Neural progenitor cell (in vitro differentiated cells): ENCODE data around the gene LIPG. TPM values are rescaled to one million over a fixed set of nuclear protein-coding genes. Genes with fewer than 3 reads are reported as not detected.

Experiments
- DNase-seq: peaks from one replicate; pipeline ENCODE4 v3.0.0-alpha.2; 2016; ENCODE audit warnings: low spot score
- H2AFZ ChIP-seq: fragments of 200-600 bp; sonication (generic); replicated peaks from 2 replicates; pipeline ENCODE4 v1.6.1; 2016; ENCODE audit warnings: antibody characterized with exemption
- H3F3A ChIP-seq: fragments of 200-600 bp; sonication (generic); 2 replicates; pipeline ENCODE4 v1.6.1; 2016; ENCODE audit warnings: antibody characterized with exemption, low read depth
- H3K27ac ChIP-seq: fragments of 200-600 bp; sonication (generic); 2 replicates; pipeline ENCODE4 v1.5.1; 2016; ENCODE audit warnings: mild to moderate bottlenecking
- H3K27me3 ChIP-seq: fragments of 200-600 bp; sonication (generic); 2 replicates; pipeline ENCODE4 v1.6.1; 2016; ENCODE audit warnings: mild to moderate bottlenecking, moderate library complexity
- H3K36me3 ChIP-seq: fragments of 200-600 bp; sonication (generic); 2 replicates; pipeline ENCODE4 v1.5.1; 2016
- H3K4me1 ChIP-seq: fragments of 200-600 bp; sonication (generic); 2 replicates; pipeline ENCODE4 v1.6.1; 2016; ENCODE audit warnings: mixed run types
- H3K4me2 ChIP-seq: fragments of 200-600 bp; sonication (generic); 2 replicates; pipeline ENCODE4 v1.6.1; 2016
- H3K4me3 ChIP-seq: fragments of 200-600 bp; sonication (generic); 2 replicates; pipeline ENCODE4 v1.5.1; 2016
- H3K79me2 ChIP-seq: fragments of 200-600 bp; sonication (generic); 2 replicates; pipeline ENCODE4 v1.6.1; 2016; ENCODE audit warnings: low read depth
- H3K9ac ChIP-seq: fragments of 200-600 bp; sonication (generic); 2 replicates; pipeline ENCODE4 v1.6.1; 2016
- H3K9me3 ChIP-seq: fragments of 200-600 bp; sonication (generic); 2 replicates; pipeline ENCODE4 v1.5.1; 2016; ENCODE audit warnings: low read depth
- H4K20me1 ChIP-seq: fragments of 200-600 bp; sonication (generic); 2 replicates; pipeline ENCODE4 v1.6.1; 2016; ENCODE audit warnings: low read depth
- H3K27ac Mint-ChIP-seq: 3 replicates; pipeline ENCODE4 v1.8.0; 2021; ENCODE audit warnings: mixed read lengths
- H3K27me3 Mint-ChIP-seq: 2 replicates; pipeline ENCODE4 v1.8.0; 2022; ENCODE audit warnings: low read depth, mild to moderate bottlenecking, inconsistent platforms, moderate library complexity, mixed read lengths; ENCODE audit not compliant: insufficient read depth
- H3K36me3 Mint-ChIP-seq: 3 replicates; pipeline ENCODE4 v1.8.0; 2021; ENCODE audit warnings: mixed read lengths
- H3K4me1 Mint-ChIP-seq: 3 replicates; pipeline ENCODE4 v1.8.0; 2021; ENCODE audit warnings: mixed read lengths
- H3K4me3 Mint-ChIP-seq: 3 replicates; pipeline ENCODE4 v1.8.0; 2021; ENCODE audit warnings: mild to moderate bottlenecking, moderate library complexity, mixed read lengths
- H3K9me3 Mint-ChIP-seq: 3 replicates; pipeline ENCODE4 v1.8.0; 2020; ENCODE audit warnings: mixed read lengths
- CTCF ChIP-seq: fragments of 200-600 bp; sonication (generic); IDR thresholded peaks from 2 replicates; pipeline ENCODE4 v1.5.1; 2017; ENCODE audit warnings: antibody characterized with exemption, mild to moderate bottlenecking
- EZH2 ChIP-seq: fragments of 200-600 bp; sonication (generic); IDR thresholded peaks from 2 replicates; pipeline ENCODE4 v1.6.1; 2017; ENCODE audit warnings: antibody characterized with exemption, mild to moderate bottlenecking, moderate library complexity
- EZH2phosphoT487 ChIP-seq: fragments of 200-600 bp; sonication (generic); IDR thresholded peaks from 2 replicates; pipeline ENCODE4 v1.6.1; 2017; ENCODE audit warnings: antibody characterized with exemption
- total RNA-seq: library from RNA; depleted of rRNA; stranded (reverse); fragments of >200 nt; gene quantifications from 2 replicates; pipeline ENCODE4 v1.2.3, GENCODE V29; 2015; ENCODE audit warnings: low replicate concordance

The LIPG gene
- total RNA-seq, 1 donor from 2014 or later: 3.7 TPM

- no peaks in the 10 kb centered on the region for H3K9me3 ChIP-seq
- no peak overlapping the region for H3K4me3 ChIP-seq
- Mint-ChIP-seq H3K4me3 (no peak overlapping the region), H3K4me1 (peaks cover 15% of the 10 kb centered on the region), H3K9me3 (peaks cover 3% of the 10 kb centered on the region), H3K27me3 (peaks cover 9% of the 10 kb centered on the region), H3K27ac (no peak overlapping the region), H3K36me3 (no peaks in the 10 kb centered on the region)
- H3F3A ChIP-seq: no peaks in the 10 kb centered on the region
- no peaks in the 10 kb centered on the region for H4K20me1 ChIP-seq
- no peak overlapping the region for H3K27ac ChIP-seq
- peaks cover 9% of the 10 kb centered on the region for H3K4me1 ChIP-seq
- no peak overlapping the region for H3K4me2 ChIP-seq
- H3K79me2 ChIP-seq: no peaks in the 10 kb centered on the region
- no peak for TF ChIP-seq EZH2
- no peak for TF ChIP-seq EZH2phosphoT487
- no peak for TF ChIP-seq CTCF
- no peak overlapping the region for H2AFZ ChIP-seq
- no peaks in the 10 kb centered on the region for H3K27me3 ChIP-seq
- H3K36me3 ChIP-seq: no peaks in the 10 kb centered on the region
- H3K9ac ChIP-seq: no peak overlapping the region
- DNase-seq: no peak
These were observed 17.5 kb upstream of the LIPG start for GRCh38 chr18:49544362-49544761.

GRCh38 chr18:49546278-49546677 lies 15.6 kb upstream of the LIPG start:
- Histone ChIP-seq H3K4me1 (peaks cover 9% of the 10 kb centered on the region), H3K4me3 (no peak overlapping the region), H3K4me2 (no peak overlapping the region), H2AFZ (no peak overlapping the region), H3K79me2 (no peaks in the 10 kb centered on the region), H3K9ac (no peak overlapping the region), H3K27me3 (no peaks in the 10 kb centered on the region), H3K36me3 (no peaks in the 10 kb centered on the region), H3K27ac (no peak overlapping the region), H3K9me3 (no peaks in the 10 kb centered on the region), H4K20me1 (no peaks in the 10 kb centered on the region), H3F3A (no peaks in the 10 kb centered on the region)
- Mint-ChIP-seq H3K4me3 (no peak overlapping the region), H3K27me3 (peaks cover 10% of the 10 kb centered on the region), H3K36me3 (no peaks in the 10 kb centered on the region), H3K27ac (peak overlapping the region; percentile 64), H3K4me1 (peaks cover 15% of the 10 kb centered on the region), H3K9me3 (peaks cover 5% of the 10 kb centered on the region)
- DNase-seq: no peak
- no peak for TF ChIP-seq CTCF
- TF ChIP-seq EZH2: no peak
- no peak for TF ChIP-seq EZH2phosphoT487

GRCh38 chr18:49546719-49547273 lies 15.1 kb upstream of the LIPG start:
- H3K27ac ChIP-seq: no peak overlapping the region
- no peaks in the 10 kb centered on the region for H3K9me3 ChIP-seq
- no peak overlapping the region for H3K4me2 ChIP-seq
- H3K9me3 Mint-ChIP-seq: peaks cover 9% of the 10 kb centered on the region
- no peaks in the 10 kb centered on the region for H3F3A ChIP-seq
- no peak for DNase-seq
- no peak overlapping the region for H3K9ac ChIP-seq
- no peak overlapping the region for H3K4me3 Mint-ChIP-seq
- no peaks in the 10 kb centered on the region for H4K20me1 ChIP-seq
- TF ChIP-seq EZH2phosphoT487: no peak
- no peak for TF ChIP-seq EZH2
- H3K36me3 Mint-ChIP-seq: no peaks in the 10 kb centered on the region
- no peaks in the 10 kb centered on the region for H3K36me3 ChIP-seq
- H2AFZ ChIP-seq: peak overlapping the region; percentile 50
- peaks cover 8% of the 10 kb centered on the region for H3K27me3 Mint-ChIP-seq
- no peaks in the 10 kb centered on the region for H3K27me3 ChIP-seq
- peak overlapping the region; percentile 72 for H3K27ac Mint-ChIP-seq
- peaks cover 15% of the 10 kb centered on the region for H3K4me1 Mint-ChIP-seq
- H3K4me3 ChIP-seq: no peak overlapping the region
- H3K4me1 ChIP-seq: peaks cover 9% of the 10 kb centered on the region
- no peaks in the 10 kb centered on the region for H3K79me2 ChIP-seq

GRCh38 chr18:49547701-49548100 lies 14.2 kb upstream of the LIPG start:
- Histone ChIP-seq H3K79me2 (no peaks in the 10 kb centered on the region), H4K20me1 (no peaks in the 10 kb centered on the region), H3K36me3 (no peaks in the 10 kb centered on the region), H3K27me3 (no peaks in the 10 kb centered on the region), H3K9me3 (no peaks in the 10 kb centered on the region), H3K4me1 (peaks cover 9% of the 10 kb centered on the region), H3K4me2 (no peak overlapping the region), H3F3A (no peaks in the 10 kb centered on the region), H3K27ac (no peak overlapping the region), H3K9ac (no peak overlapping the region), H3K4me3 (no peak overlapping the region), H2AFZ (no peak overlapping the region)
- Mint-ChIP-seq H3K4me1 (peaks cover 15% of the 10 kb centered on the region), H3K27me3 (peaks cover 8% of the 10 kb centered on the region), H3K27ac (no peak overlapping the region), H3K4me3 (no peak overlapping the region), H3K9me3 (peaks cover 12% of the 10 kb centered on the region), H3K36me3 (no peaks in the 10 kb centered on the region)
- DNase-seq: no peak
- TF ChIP-seq CTCF: no peak
